GM21528 (cell line): Measurements from ENCODE around the gene ZNF219.

Experiments used
- ATAC-seq: cut with Tn5 transposase; IDR thresholded peaks from one replicate; pipeline ENCODE4 v1.9.1; 2021; ENCODE audit warnings: mild to moderate bottlenecking, moderate library complexity; ENCODE audit not compliant: unreplicated experiment, low FRiP score

Gene ZNF219

DNA sequence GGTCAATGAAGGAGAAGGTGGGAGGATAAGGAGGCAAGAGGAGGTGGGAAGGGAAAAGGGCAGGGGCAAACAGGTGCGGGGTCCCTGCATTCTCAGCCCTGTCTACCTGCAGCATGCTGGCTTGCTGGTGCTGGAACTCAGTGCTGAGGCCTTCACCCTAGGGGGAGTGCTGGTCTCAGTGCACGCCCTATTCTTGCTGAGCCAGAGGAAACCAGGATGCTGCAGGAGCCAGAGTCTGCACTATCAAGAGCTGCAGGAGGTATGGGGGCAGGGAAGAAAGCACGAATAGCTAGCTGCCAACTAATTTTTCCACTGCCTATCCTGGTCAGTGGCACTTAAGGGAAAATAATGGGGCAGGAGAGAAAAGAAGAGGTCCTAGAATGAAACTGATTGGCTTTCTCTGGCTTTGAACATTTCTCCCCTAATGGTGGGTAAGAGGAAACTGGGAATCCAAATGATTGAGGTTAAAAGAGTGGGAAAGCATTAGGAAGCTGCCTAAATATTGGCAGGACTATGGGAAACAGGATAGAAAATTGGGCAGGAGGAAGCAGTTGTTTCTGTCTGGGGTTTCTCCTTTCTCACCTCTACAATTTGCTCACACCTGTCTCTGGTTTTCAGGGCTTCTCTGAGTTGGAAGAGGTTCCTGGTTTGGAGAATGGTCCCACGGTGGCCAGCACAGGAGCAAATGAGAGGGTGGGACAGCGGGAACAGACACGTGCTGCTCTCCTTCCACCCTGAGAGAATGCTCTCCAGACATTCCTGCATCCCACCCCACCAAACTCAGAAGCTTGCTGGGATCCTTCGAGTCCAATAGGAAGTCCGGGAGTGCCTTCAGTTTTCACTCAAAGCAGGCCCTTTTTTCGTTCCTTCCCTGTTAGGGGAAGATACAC is 4.3 kb upstream of the ZNF219 start:
- no peak for ATAC-seq

DNA sequence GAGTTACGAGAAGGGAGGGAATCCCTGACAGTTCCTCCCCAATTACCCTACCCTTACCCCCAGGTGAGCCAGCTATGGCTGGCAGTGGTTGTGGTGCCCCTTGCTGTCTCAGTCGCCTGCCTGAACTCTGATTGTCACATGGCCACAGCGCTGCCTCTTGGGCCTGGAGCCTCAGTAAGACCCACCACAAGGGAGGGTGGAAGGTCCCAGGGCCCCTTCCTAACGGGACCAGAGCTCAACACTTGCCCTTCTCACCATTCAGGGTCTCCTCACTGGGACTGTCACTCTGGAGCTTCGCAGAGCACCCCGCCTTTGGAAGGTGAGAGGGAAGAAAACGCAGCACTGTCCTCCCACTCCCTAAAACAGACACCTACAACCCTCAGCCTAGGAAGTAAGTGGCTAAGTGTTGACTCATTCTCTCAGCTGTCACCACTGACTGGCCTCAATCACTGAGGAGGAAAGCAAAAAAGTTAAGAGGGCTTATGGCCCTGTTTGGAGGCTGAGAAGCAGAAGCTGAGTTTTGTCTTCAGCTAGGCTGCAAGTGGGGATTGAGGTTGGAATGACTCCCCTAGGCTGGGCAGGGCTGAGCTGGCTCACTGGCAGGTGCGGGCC is 3.5 kb upstream of the ZNF219 start:
- ATAC-seq, result no peak

DNA sequence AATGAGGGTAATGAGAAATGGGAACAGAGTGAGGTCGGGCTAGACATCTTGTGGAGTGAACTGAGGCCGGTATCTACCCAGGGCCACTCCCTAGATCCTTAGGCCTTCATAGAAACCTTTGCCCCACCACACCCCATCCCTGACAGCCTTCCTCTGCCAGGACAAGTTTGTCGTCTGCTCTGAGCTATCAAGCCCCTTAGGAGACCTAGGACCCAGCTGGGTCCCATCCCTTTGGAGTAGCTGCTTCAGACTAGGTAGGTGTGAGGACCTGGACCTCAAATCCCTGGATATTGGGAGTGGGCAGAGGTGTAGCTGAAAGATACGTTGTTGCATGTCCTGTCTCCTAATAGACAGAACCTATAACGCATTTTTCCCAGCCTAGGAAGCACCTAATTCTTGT is 2.5 kb upstream of the ZNF219 start, which contains the start of gene TMEM253:
TMEM253 (plus strand) TSS at position 136 of the 400 bp plus-strand sequence. CDS start 278 bp downstream, outside the sequence.
- no peak for ATAC-seq

DNA sequence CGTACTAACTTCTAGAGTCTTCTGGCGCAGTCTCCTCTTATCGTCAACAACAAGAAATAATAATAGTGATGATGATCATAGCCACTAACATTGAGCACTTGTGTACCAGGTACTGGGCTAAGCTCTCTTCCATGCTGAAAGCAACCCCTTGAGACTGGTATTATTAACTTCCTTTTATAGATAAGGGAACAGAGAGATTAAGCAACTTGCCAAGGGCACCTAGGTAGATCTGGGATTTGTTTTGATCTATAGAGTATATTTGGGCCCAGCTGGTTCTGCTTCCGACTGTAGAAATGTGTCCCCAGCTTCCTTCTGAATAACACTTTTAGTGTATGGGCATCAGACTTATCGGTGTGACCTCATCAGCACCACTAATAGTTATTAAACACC is 1.1 kb upstream of the ZNF219 start:
- no peak for ATAC-seq

DNA sequence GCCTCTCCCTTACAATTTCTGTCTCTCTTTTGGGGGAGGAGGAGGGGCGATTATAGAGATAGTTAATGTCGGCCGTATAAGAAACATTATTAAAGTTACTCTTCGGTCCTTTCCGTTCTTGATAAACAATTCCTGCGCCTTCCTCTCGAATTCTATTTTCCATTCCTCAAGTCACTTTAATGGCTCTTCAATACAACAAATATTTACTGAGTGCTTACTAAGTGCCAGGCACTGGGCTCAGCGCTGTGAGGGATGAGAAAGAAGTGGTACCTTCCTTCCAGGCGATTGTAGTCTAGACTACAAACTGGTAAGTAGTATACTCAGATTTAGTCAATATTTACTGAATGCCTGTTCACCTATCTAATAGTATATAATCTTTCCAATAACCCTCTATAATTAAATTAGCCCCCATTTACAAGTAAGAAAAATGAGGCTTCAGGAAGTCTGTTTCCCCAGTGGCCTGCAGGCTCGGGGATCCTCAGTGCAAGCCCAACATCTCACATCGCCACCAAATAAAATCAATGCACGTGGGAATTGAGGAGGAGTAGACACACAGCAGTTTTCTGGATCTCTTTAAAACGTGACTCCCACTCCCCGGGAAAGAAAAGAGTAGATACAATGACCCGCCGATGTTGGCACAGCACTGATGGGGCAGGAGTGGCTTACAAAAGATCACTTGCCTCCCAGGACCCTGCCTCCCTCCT is 589 bp upstream of the ZNF219 start:
- no peak for ATAC-seq

DNA sequence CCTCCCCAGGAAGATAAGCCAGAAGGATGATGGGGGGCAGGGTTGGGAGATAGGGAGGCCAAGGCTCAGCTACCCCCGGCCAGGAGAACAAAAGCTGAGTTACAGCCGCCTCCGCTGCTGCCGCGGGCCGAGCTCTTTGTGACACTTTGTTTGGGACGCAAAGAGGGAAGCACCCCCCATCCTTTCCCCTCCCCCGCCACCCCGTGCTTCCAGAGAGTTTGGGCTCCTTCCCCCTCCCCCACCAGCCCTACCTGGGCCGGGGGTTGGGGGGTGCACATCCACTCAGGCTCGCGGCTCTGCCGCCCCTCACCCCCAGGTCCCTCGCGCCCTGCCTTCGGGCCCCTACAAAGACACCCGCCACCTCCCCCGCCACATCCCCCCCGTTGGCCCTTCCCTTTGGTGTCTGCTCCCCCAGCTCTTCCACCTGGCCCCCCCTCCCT is 799 bp downstream of the ZNF219 start:
- ATAC-seq, result no peak

DNA sequence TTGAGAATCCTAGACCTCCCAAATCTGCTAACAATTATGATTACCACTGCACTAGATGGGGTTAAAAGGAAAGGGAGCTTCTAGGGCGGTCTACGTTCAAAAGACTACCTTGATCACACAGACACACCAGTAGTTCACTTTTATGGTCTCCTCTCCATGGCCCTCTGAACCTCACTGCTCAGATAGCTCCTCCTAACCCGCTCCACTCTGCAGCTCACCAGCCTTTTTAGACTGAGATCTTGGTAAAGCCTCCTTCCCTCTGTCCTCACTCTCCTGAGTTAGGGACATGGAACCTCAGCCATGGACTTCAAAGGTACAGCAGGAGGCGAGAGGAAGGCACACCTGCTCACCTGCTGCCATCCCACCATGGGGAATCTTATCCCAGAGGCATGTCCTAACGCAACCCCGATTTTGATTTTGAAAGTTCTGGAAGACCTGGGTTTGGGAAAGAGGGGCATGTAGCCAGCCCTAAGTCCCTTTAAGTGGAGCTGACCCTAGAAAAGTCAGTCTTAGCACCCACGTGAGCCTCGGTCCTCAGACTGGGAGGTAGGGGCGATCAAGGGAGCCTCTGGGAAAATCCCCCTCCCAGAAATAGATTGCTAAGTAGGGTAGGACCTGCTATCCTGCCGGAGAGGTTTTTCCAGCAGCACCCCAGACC is 1.3 kb downstream of the ZNF219 start:
- no peak for ATAC-seq

DNA sequence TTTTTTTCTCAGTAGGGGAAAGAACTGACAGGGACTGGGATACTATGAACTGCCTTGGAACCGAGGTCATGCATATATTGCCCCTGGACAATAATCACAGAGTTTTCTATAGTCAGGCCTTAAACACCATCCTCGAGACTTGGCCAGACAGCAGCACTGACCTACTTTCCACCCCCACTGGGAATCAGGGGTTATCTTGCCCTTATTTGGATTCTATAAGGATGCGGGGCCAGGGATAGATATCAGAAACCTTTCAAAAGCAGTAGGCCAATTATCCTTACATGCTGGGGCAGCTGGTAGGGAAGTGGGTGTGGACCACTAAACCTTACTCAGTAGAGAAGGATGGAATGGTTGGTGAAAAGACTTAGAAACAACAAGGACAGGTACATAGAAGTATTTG is 2.0 kb downstream of the ZNF219 start:
- ATAC-seq, result no peak

DNA sequence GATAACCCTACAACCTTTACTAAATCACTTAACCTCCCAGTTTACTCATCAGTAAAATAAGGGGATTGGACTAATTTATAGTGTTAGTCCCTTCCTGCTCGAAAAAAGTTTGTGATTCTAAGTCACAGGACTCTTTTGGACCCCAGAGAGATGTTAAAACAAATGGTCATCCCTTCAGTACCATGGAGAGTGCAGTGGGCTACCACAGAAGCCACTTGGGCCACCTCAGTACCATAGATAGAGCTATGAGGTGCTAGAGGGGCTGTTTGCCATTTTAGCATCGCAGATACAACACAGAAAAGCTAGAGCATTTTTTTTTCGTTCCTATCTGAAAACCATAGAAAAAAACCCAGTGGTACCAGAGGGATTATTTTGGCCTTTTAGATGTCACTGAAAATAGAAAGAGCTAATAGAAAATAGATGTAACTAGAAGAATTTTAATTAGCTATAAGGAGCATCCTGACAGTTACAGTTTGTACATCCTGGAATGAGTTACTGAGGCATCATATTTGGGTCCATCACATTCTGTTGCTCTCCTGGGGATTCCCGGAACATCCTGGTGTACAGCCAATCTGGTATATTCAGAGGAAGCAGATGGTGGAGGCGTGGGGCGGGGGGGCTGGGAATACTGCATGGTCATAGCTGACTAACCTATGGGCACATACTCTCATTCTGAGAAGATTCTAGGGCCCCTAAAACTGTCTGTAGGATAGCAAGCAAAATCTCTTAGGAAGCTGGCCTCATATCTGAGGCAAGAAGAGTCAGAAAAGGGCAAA is 2.8 kb downstream of the ZNF219 start:
- ATAC-seq, result no peak

DNA sequence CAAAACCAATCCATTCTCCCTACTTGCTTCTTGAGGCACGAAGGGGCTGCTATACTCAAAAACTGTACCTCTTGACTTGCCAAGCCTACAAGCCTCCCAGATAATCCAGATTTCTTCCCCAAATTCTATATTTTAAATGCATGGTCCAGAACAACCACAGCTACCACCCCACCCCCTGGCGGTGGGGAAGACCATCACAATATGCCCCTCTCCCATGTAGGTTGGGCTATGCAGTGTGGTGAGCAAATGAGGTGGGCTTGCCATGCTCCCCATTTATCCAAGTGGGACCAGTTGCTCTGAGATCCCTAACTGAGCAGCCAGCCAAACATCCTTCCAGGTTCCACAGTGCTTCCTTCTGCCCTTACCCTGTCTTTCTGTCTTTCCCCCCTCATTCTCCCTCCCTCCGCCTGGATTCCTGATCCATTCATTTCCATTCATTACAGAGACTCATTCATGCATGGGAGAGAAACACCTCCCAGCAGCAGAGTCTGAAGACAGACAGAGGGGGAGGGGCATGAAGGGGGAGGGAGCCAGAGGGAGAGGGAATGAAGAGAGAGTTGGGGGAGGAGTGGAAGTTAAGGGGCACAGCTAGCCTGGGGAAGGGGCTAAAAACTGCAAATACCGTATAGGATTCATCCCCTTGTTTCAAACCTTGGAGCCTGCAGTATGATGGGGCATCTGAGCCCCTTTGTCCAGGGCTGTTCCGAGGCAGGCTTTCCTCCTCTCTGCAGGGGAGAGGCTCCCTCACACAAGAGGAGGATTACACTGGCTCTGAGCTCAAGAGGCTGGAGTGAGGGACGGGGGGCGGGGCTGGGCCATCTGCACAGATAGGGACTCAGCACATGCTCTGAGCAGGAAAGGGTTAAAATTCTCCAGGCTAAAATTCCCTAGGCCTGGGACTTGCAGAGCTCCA is 4.4 kb downstream of the ZNF219 start:
- ATAC-seq, result no peak

DNA sequence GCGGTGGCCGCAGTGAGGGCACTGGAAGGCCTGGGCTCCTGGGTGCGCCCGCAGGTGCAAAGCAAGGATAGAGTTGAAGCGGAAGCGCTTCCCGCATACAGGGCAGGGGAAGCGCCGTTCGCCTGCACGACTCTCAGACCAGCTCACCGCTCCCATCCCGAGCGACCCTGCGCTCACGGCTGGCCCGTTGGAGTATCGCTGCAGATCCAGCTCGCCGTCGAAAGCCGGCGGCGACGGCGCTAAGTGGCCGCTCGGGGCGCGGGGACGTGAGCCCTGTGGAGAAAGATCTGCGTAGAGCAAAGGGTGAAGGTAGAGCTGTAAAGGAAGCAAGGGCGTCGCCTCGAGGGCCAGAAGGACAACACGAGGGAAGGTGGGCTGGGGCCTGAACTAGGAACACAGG is 5.4 kb downstream of the ZNF219 start:
- no peak for ATAC-seq

DNA sequence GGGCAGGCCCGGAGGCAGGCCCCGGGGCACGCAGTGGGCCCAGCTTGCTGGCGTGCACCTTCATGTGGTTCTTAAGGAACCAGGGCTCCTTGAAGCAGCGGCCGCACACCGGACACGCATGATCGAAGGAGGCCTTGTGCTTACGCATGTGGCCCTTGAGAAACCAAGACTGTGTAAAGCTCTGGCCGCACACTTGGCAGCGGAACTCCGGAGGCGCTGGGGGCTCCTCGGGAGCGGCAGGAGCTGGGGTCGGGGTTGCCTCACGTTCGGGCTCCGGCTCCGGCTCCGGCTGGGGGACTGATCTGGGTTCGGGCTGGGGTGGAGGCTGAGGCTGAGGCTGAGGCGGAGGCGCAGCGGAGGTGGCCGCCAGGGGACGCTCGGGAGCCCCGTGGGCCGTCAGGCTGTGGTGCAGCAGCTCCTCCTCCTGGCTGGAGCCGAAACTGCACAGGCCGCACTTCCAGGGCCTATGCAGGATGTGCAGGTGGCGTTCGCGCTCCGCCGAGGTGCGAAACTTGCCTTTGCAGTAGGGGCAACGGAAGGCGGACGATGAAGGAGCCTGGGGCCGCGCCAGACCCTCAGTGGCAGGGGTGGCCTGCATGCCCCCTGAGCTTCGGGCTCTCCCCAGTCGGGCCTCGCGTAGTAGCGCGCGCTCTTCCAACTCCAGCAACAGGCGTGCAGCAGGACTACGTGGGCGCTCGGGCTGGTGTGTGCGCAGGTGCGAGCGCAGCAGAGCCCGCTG is 6.0 kb downstream of the ZNF219 start:
- peak; percentile 84 for ATAC-seq

DNA sequence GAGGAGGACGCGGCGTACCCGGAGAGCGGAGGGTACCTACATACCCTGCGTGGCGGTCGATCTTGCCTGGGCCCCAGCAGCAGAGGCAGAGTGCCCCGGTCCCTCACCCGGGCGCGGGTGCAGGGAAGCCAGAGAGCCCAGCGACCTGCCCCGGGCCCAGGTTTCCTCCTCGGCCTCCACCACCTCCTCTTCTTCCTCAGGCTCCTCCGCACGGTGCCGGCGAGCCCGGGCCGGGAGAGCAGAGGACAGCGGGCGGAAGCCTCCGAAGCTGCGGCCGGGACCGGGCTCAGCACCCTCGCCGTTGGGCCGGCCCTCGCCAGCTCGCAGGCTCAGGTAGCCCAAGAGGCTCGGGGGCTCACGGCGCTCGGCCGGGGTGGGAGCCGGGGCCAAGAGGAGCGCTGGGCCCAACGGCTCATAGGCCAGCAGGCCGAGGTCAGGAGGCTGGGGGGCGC is 6.6 kb downstream of the ZNF219 start:
- no peak for ATAC-seq

DNA sequence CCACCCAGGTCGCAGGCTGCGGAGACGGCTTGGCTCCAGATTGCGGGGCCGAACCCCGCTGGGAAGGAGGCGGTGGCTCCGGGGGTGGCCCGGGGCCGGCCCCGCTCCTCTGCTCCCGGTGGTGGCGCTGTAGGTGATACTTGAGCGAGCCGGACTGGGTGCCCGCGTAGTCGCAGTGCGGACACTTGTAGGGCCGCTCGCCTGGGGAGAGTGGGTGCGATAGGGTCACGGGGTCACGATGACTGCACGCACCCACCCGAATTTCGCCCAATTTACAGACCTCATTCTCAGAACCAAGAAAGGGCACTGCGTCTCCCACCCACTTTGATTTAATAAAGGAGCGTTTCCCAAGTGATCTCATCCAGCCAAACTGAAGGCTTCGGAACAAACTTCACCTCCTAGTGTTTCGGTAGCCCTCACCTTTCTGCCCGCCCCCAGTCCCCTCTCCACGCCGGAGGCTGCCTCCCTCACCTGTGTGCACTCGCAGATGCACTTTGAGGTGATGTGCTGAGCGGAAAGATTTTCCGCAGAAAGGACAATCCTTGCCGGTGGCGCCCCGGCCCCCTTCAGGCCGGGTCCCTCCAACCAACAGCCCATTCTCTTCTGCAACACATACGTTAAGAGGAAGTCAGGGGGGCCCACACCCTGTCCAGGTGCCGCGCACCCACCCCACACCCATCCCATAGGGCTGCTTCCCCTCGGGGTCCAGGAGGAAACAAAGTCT is 7.4 kb downstream of the ZNF219 start:
- no peak for ATAC-seq

DNA sequence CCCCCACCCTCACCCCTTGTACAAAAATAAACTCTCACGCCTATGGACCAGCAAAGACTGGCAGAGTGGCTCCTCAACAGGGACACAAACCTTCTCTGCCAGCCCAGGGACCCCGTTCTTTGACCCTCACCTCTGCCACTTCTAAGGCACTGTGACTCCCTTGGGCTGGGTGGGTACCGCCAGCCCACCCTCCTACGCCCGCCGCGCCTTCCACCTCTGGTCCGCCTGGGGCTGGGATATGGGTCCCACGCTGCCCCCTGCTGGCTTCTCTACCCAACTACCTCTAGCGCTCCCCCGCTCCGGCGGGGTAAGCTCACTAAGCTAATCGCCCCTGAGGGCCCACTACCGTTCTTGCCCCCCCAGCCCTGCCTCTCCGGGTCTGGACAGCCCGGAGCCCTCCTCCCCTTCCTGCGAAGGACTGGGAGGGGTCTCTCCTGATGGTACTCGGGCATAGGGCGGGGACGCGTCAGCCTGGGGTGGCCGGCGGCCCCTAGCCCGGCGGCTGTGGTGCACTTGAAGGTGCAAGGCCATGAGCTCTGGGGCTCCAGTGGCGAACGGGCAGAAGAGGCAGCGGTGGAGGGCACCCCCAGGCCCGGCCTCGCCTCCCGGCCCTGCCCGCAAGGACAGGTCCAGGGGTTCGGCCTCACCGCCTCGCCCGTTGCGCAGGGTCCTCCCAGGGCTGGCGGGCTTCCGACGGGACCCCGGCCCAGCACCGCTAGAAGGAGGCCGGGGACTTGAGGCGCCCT is 8.1 kb downstream of the ZNF219 start:
- no peak for ATAC-seq

DNA sequence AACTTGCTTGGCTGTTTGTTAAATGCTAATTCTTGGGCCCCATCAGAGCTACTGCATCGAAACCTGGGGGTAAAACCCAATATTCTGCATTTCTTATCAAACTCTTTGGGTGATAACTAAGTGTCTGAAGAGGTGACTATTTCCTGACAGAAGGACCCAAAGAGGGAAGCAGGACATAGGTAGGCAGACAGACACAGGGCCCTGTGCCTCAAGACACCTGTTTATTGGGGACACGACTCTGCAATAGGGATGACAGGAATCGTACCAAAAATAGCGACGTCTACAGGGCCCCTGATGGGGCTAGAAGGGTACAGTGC is 8.6 kb downstream of the ZNF219 start:
- no peak for ATAC-seq

DNA sequence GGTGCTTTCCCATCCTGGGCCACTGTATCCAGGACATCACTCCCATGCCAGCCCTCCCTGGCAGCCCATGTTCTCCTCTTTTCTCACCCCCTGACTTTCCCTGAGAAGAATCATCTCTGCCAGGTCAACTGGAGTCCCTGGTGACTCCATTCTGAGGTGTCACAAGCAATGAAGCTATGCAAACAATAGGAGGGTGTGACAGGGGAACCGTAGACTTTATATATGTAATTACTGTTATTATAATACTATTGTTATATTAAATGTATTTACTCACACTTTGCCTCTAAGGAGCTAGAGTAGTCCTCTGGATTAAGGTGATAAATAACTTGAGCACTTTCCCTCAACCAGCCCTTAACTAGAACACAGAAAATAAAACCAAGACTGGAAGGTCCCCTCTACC is 9.2 kb downstream of the ZNF219 start:
- no peak for ATAC-seq
